GM23248 (cell line): Measurements from ENCODE around the gene CDKAL1.

Experiments used
- EZH2 ChIP-seq: fragments of 200-600 bp; sonication (generic); IDR thresholded peaks from 2 replicates; pipeline ENCODE4 v1.6.1; 2018; ENCODE audit warnings: antibody characterized with exemption, mild to moderate bottlenecking; ENCODE audit not compliant: insufficient read depth, poor library complexity, severe bottlenecking
- EZH2phosphoT487 ChIP-seq: fragments of 200-600 bp; sonication (generic); IDR thresholded peaks from 2 replicates; pipeline ENCODE4 v1.6.1; 2018; ENCODE audit warnings: antibody characterized with exemption, moderate library complexity, mild to moderate bottlenecking, low read depth; ENCODE audit not compliant: insufficient read depth

GRCh38 chr6:20943040-20943627 lies 408.9 kb downstream of the CDKAL1 start:
- TF ChIP-seq EZH2phosphoT487, result no peak
- no peak for TF ChIP-seq EZH2
